Measurements from ENCODE around the gene WWTR1.

WWTR1 gene

GRCh38 chr3:149592758-149593240 lies 65.0 kb downstream of the WWTR1 start:
- DNase-seq (ENCODE audit: low read depth) = no peak

GRCh38 chr3:149590691-149591441 lies 67.0 kb downstream of the WWTR1 start:
- no peak for DNase-seq (ENCODE audit: low read depth)

DNA sequence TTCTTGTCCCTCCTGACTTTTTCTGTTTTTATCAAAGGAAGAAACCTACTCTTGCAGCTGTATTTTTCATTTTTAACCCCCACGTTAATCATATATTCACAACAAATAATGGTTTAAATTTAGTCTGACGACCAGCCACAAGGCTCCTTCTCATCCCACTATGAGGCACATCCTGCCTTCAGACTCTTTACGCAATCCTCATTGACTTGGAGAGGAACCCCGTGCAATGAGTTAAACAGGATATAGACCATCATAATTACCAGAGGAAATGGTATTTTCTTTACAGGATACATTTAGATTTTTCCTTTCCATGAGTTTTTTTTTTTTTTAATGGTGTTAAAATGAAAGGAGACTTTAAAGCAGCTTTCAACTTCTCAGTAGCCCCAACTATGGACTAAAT lies 68.5 kb downstream of the WWTR1 start:
- DNase-seq (ENCODE audit: low read depth) = no peak

- no peak for DNase-seq (ENCODE audit: low read depth)
Measured at GRCh38 chr3:149588909-149589308, 68.9 kb downstream of the WWTR1 start.

DNA sequence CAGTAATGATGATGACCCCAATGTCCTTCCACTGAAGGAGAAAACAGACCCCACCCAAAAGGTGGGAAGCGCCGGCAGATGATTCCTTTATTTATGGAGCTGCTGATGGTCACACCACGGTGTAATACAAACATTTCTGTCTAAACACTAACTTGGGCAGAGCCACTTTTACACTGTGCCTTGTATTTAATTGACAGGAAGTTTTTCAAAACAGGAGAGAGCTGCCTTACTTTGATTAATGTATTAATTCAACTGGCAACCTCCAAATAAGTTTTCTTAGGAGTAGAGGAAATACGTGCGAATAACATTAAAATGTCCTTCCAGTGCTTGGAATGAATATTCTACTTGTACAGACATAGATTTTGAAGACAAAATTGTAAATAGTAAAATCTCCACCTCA lies 70.4 kb downstream of the WWTR1 start:
- DNase-seq (ENCODE audit: low read depth) = no peak

DNA sequence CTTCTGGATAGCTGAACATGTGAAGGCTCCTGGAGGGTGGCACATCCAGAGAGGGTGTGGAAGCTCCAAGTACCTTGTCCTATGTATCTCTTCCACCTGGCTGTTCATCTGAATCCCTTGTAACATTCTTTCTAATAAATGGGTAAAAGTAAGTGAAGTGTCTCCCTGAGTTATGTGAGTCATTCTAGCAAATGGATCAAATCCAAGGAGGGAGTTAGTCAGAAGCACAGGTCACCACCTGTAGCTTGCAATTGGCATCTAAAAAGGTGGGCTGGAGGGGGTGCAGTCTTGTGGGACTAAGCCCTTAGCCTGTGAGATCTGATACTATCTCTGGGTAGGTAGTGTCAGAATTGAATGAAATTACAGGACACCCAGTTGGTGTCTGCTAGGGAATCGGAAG lies 71.0 kb downstream of the WWTR1 start:
- DNase-seq (ENCODE audit: low read depth) = no peak

- no peak for DNase-seq (ENCODE audit: low read depth)
Measured at GRCh38 chr3:149585401-149585726, 72.5 kb downstream of the WWTR1 start.

- DNase-seq (ENCODE audit: low read depth) = no peak
Measured at GRCh38 chr3:149583921-149584635, 73.7 kb downstream of the WWTR1 start.

DNA sequence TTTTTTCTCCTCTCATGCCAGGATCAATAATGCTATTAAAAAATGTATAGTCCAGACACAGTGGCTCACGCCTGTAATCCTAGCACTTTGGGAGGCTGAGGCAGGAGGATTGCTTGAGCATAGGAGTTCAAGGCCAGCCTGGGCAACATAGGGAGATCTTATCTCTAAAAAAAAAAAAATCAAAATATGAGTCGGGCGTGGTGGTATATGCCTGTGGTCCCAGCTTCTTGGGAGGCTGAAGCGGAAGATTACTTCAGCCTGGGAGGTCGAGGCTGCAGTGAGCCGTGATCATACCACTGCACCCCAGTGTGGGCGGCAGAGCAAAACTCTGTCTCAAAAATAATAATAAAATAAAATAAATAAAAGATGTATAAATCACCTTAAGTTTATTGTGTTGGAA lies 75.4 kb downstream of the WWTR1 start:
- no peak for DNase-seq (ENCODE audit: low read depth)

- no peak for DNase-seq (ENCODE audit: low read depth)
Measured at GRCh38 chr3:149581681-149582370, 76.0 kb downstream of the WWTR1 start.

GRCh38 chr3:149581248-149581647 lies 76.6 kb downstream of the WWTR1 start:
- no peak for DNase-seq (ENCODE audit: low read depth)

- no peak for DNase-seq (ENCODE audit: low read depth)
Measured at GRCh38 chr3:149579838-149580542, 77.8 kb downstream of the WWTR1 start.

- no peak for DNase-seq (ENCODE audit: low read depth)
Measured at GRCh38 chr3:149579161-149579560, 78.7 kb downstream of the WWTR1 start.

DNA sequence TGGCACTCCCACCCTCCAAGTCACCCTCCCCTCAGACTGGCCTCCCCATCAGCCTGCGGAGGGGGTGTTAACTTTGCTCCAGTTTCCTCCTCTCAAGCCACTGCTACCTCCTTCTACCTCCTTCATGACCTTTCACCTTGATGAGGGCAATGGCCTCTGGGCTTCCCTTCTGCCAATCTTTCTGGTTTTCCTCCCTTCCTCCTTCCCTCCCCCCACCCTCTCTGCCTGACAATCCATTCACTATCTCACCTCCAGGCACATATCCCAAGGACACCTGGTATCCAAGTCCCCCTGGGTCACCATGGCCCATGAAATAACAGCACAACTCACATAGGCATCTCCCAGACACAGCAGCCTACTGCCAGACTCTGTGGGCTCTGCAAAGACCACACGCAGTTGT lies 80.0 kb downstream of the WWTR1 start:
- no peak for DNase-seq (ENCODE audit: low read depth)

DNA sequence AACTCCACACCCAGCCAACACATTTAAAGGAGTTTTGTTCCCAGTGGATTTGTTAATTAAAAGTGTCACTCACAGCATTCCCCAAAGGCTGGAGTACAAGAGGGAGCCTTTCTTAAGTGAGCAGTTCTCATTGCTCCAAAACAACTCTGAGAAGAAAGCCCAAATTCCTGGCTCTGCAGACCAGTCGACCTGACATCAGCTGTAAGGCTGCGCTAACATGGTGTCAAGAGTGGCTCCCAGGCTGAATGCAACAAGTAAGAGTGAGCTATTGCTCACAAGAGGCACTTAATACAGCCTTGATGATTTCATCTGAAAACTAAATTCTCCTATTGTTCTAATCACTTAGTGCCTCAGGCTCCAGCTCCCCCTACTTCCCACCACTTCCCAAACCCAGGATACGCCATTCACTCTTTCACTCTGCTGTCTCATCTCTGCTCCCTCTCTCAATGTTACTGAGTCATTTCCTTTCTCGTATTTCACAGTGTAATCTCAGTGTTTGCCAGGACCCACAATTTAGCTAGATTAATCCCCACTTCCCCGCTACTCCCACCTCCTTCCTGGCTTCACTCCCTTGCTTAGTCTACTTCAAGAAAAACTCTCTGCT lies 81.8 kb downstream of the WWTR1 start:
- DNase-seq (ENCODE audit: low read depth) = no peak

DNA sequence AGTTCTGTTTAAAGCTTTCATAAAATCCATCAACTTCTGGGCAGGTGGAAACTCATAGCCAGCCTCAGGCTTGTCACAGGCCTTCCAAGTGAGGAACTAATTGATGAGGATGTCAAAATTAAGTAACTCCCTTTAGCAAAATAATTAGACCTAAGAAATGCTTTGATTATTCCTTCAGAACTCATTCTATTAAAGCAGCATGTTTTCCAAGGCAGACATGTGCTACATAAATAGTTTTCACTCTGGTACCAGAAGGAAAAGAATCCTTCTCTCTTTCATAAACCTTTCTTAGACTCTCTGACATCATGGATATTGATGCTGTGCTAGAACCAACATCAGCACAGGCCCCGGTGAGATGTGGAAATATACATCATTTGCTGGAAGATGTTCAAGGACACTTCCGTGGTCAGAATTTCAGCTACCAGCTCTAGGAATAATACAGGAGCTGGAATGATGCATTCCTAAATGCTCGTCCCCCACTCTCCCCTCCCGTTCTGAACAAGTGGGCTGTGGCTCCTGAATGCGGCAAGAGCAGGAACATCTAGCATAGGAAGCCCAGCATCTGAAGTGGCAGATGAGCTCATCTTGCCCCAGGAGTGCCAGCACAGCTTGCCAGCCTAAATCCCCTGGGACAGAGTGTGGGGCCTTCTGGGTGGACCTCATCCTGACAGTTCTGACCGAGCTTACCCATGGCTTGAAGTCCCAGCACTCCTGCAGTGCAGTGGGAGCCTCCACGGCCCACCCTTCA lies 82.4 kb downstream of the WWTR1 start:
- no peak for DNase-seq (ENCODE audit: low read depth)

DNA sequence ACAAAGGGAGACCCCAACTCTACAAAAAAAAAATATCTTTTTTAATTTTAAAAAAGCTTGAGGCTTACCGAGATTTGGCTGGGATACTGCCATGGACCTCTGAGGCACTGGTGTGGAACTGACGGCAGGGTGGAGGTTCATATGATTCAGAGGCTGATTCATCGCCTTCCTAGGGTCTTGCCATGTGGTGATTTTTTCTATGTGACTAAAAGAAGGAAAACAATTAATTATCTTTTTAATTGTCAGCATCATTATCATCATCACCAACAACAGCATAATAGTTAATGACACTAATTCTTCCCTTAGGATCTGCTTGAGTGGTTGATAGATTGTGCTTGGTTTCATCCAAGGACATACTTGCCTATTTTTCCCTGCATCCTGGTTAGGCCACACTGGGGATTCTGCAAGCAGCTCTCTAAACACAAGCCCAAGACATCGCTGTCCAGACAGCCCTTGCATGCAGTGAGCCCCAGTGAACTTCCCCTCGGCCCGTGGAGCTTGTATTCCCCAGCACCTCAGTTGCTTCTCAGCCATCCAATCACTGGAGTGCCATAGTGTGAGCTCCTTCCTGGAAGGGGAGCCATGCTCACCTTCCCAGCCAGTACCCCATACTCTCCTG lies 84.9 kb downstream of the WWTR1 start:
- DNase-seq (ENCODE audit: low read depth) = no peak

GRCh38 chr3:149571381-149571780 lies 86.4 kb downstream of the WWTR1 start:
- DNase-seq (ENCODE audit: low read depth) = no peak

GRCh38 chr3:149570016-149570415 lies 87.8 kb downstream of the WWTR1 start:
- DNase-seq (ENCODE audit: low read depth) = no peak

DNA sequence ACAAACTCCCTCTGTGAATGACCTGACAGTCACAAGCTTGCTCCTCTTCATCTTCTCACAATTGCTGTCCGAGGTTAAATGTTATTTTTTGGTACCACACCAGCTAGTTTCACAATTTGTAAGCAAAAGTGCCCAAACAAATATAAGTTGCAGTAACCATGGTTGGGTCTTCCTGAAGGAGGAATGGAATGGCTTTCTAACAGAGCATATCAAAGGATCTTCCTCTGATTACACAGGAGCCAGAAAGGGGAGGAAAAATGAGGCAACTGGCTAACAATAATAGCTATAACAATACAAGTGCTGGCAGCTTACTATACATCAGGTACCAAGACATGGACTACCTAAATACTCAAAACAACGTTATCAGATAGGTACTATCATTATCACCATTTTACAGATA lies 90.4 kb downstream of the WWTR1 start:
- no peak for DNase-seq (ENCODE audit: low read depth)
